SU-DHL-6 (cell line): ENCODE data around the gene RIC1.

ENCODE experiments used
- H2AFZ ChIP-seq: fragments of 200-600 bp; sonication (generic); 2 replicates; pipeline ENCODE4 v1.6.1; 2014; ENCODE audit warnings: low read depth, mild to moderate bottlenecking, moderate library complexity, mixed read lengths, antibody characterized with exemption, low read length; ENCODE audit not compliant: severe bottlenecking
- H3F3A ChIP-seq: fragments of 200-600 bp; shearing (Covaris generic); 2 replicates; pipeline ENCODE4 v1.6.0; 2016; ENCODE audit warnings: antibody characterized with exemption, mild to moderate bottlenecking; ENCODE audit not compliant: insufficient read depth
- H3K27ac ChIP-seq: fragments of 200-600 bp; sonication (generic); 2 replicates; pipeline ENCODE4 v1.5.1; 2016; ENCODE audit warnings: low read depth, mild to moderate bottlenecking, low read length, moderate library complexity, mixed read lengths
- H3K27me3 ChIP-seq: fragments of 200-600 bp; sonication (generic), shearing (Covaris generic); 2 replicates; pipeline ENCODE4 v1.6.0; 2014; ENCODE audit warnings: mild to moderate bottlenecking, low read length
- H3K36me3 ChIP-seq: fragments of 200-600 bp; sonication (generic); 2 replicates; pipeline ENCODE4 v1.6.1; 2014; ENCODE audit warnings: mild to moderate bottlenecking, low read length, mixed read lengths
- H3K4me2 ChIP-seq: fragments of 300-600, 200-600 bp; shearing (Covaris generic), sonication (generic); 2 replicates; pipeline ENCODE4 v1.6.0; 2014; ENCODE audit warnings: low read length, low read depth, mild to moderate bottlenecking; ENCODE audit not compliant: poor library complexity, severe bottlenecking
- H3K4me3 ChIP-seq: fragments of 200-600 bp; sonication (generic); 2 replicates; pipeline ENCODE4 v1.5.1; 2014; ENCODE audit warnings: antibody characterized with exemption, low read length, mild to moderate bottlenecking, mixed read lengths; ENCODE audit not compliant: insufficient read depth, poor library complexity, severe bottlenecking
- H3K79me2 ChIP-seq: fragments of 200-600 bp; sonication (generic); 2 replicates; pipeline ENCODE4 v1.6.1; 2014; ENCODE audit warnings: mild to moderate bottlenecking, low read length, moderate library complexity; ENCODE audit not compliant: insufficient read depth
- H3K9ac ChIP-seq: fragments of 200-600 bp; sonication (generic); 2 replicates; pipeline ENCODE4 v1.7.0; 2014; ENCODE audit warnings: mild to moderate bottlenecking, low read length
- H3K9me2 ChIP-seq: fragments of 200-600 bp; sonication (generic); replicated peaks from 2 replicates; pipeline ENCODE4 v1.6.1; 2014; ENCODE audit warnings: low read length; ENCODE audit not compliant: insufficient read depth
- H3K9me3 ChIP-seq: fragments of 200-600 bp; sonication (generic); 2 replicates; pipeline ENCODE4 v1.6.1; 2014; ENCODE audit warnings: low read length, mixed read lengths; ENCODE audit not compliant: insufficient read depth
- H4K20me1 ChIP-seq: fragments of 200-600 bp; sonication (generic); 2 replicates; pipeline ENCODE4 v1.6.1; 2014; ENCODE audit warnings: low read depth, mild to moderate bottlenecking, antibody characterized with exemption, low read length, moderate library complexity, mixed read lengths
- EZH2phosphoT487 ChIP-seq: fragments of 200-600 bp; sonication (generic), shearing (Covaris generic); conservative IDR thresholded peaks from 2 replicates; pipeline ENCODE4 v1.6.1; 2018; ENCODE audit warnings: mild to moderate bottlenecking, antibody characterized with exemption, low read length, moderate library complexity, mixed read lengths
- TF ChIP-seq, protein P1 (sequence below): fragments of 200-600 bp; sonication (generic); IDR thresholded peaks from one replicate; pipeline ENCODE4 v1.5.1; 2017; ENCODE audit warnings: antibody characterized with exemption, mild to moderate bottlenecking, low read length, moderate library complexity; ENCODE audit not compliant: insufficient read depth, poor library complexity, severe bottlenecking

The RIC1 gene

DNA sequence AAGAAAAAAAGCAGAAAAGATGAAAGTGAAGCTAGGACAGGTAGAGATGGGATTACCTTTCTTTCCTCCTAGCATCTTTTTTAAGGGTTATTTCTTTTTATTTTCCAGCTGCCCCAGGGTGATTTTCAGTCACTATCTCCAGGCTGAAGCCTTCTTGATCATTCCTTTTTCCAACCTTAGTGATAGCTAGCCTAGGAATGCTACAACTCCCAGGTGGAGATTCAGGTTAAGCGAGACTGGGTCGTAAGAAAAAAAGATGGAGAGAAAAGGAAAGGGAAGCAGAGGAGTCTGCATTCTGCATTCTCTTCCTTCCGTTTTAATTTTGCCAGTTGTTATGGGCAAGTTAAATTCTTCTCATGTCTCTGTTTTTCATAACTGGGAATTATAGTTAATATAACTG, 36.7 kb upstream of the RIC1 start:
- Histone ChIP-seq H2AFZ (no peak overlapping the region), H3K27ac (no peak overlapping the region), H3K4me2 (no peak overlapping the region), H4K20me1 (no peaks in the 10 kb centered on the region), H3K4me3 (no peak overlapping the region), H3K9me3 (no peaks in the 10 kb centered on the region), H3K9ac (no peak overlapping the region), H3K27me3 (no peaks in the 10 kb centered on the region), H3K36me3 (no peaks in the 10 kb centered on the region), H3K79me2 (no peaks in the 10 kb centered on the region), H3F3A (peaks cover 14% of the 10 kb centered on the region; the same call in 1 of the 2 replicates), H3K9me2 (no peaks in the 10 kb centered on the region)
- TF ChIP-seq, protein P1, sequence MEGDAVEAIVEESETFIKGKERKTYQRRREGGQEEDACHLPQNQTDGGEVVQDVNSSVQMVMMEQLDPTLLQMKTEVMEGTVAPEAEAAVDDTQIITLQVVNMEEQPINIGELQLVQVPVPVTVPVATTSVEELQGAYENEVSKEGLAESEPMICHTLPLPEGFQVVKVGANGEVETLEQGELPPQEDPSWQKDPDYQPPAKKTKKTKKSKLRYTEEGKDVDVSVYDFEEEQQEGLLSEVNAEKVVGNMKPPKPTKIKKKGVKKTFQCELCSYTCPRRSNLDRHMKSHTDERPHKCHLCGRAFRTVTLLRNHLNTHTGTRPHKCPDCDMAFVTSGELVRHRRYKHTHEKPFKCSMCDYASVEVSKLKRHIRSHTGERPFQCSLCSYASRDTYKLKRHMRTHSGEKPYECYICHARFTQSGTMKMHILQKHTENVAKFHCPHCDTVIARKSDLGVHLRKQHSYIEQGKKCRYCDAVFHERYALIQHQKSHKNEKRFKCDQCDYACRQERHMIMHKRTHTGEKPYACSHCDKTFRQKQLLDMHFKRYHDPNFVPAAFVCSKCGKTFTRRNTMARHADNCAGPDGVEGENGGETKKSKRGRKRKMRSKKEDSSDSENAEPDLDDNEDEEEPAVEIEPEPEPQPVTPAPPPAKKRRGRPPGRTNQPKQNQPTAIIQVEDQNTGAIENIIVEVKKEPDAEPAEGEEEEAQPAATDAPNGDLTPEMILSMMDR, result no peak
- no peak for TF ChIP-seq EZH2phosphoT487

DNA sequence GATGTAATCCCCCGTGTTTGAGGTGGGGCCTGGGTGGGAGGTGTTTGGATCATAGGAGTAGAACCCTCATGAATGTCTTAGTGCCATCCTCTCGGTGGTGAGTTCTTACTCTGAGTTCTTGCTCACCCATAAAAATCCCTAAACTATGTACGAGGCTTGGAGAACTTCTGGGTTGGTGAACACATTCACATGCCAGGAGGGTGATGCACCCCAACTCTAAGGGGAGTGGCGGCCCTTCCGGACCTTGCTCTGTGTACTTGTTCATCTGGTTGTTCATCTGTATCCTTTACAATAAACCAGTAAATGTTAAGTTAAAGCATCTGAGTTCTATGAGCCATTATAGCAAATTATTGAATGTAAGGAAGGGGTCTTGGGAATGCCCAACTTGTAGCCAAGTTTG, 36.0 kb upstream of the RIC1 start:
- H3K79me2 ChIP-seq, result no peaks in the 10 kb centered on the region
- H3F3A ChIP-seq, result peaks cover 14% of the 10 kb centered on the region; the same call in 1 of the 2 replicates
- H3K9me2 ChIP-seq, result no peaks in the 10 kb centered on the region
- no peak overlapping the region for H3K27ac ChIP-seq
- no peaks in the 10 kb centered on the region for H3K27me3 ChIP-seq
- no peak overlapping the region for H2AFZ ChIP-seq
- no peaks in the 10 kb centered on the region for H3K36me3 ChIP-seq
- H3K9ac ChIP-seq, result no peak overlapping the region
- H3K4me3 ChIP-seq, result no peak overlapping the region
- H3K4me2 ChIP-seq, result no peak overlapping the region
- no peak for TF ChIP-seq EZH2phosphoT487
- TF ChIP-seq, protein P1, result no peak
- H4K20me1 ChIP-seq, result no peaks in the 10 kb centered on the region
- H3K9me3 ChIP-seq, result no peaks in the 10 kb centered on the region

DNA sequence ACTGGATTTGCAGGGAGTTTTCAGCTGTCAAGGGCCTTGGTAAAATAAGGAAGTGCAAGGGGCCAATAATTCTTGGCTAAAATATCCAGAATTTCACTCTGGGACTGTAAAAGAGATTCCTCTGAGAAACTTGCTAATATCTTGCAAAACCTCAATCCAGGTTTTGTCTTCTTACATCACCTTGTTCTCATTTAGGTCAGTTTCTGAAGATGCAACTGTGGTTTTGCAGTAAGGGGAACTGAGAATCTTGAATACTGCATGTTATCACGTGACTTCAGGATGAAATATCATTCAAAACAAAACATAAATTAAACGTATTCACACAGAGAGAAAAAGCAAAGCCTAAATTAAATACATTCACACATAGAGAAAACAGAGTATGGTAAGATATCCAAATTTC, 35.0 kb upstream of the RIC1 start:
- H3K4me2 ChIP-seq, result peak overlapping the region; percentile 37
- H3F3A ChIP-seq, result peaks cover 14% of the 10 kb centered on the region; the same call in 1 of the 2 replicates
- H3K9me2 ChIP-seq, result no peaks in the 10 kb centered on the region
- no peaks in the 10 kb centered on the region for H3K79me2 ChIP-seq
- no peak overlapping the region for H2AFZ ChIP-seq
- no peak overlapping the region; the same call in 1 of the 2 replicates for H3K9ac ChIP-seq
- H4K20me1 ChIP-seq, result no peaks in the 10 kb centered on the region
- H3K36me3 ChIP-seq, result peaks cover 5% of the 10 kb centered on the region; the same call in 1 of the 2 replicates
- no peaks in the 10 kb centered on the region for H3K27me3 ChIP-seq
- TF ChIP-seq EZH2phosphoT487, result no peak
- TF ChIP-seq, protein P1, result no peak
- H3K9me3 ChIP-seq, result no peaks in the 10 kb centered on the region
- H3K27ac ChIP-seq, result no peak overlapping the region; the same call in 1 of the 2 replicates
- H3K4me3 ChIP-seq, result no peak overlapping the region

DNA sequence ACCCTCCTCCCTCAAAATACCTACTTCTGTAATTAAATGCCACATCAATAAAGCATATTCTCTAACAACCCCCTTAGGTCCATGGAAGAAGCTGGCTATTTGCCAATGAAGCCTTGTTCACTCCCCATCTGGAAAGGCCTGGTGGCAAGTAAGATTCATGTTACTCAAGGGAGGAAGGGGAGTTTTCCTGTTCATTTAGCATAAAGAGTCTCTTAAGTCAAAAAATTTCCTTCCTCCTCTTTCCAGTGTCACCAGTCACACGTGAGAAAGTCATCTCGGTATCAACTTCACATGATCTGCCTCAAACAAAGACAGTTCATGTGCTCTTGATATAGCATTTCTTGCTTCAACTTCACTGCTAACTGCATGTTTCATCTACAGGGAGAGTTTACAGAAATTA, 32.7 kb upstream of the RIC1 start:
- Histone ChIP-seq H3F3A (peaks cover 14% of the 10 kb centered on the region; the same call in 1 of the 2 replicates), H3K9me3 (no peaks in the 10 kb centered on the region), H2AFZ (no peak overlapping the region), H3K9ac (no peak overlapping the region), H3K4me2 (no peak overlapping the region), H3K9me2 (no peaks in the 10 kb centered on the region), H3K27me3 (no peaks in the 10 kb centered on the region), H4K20me1 (no peaks in the 10 kb centered on the region), H3K36me3 (peaks cover 5% of the 10 kb centered on the region; the same call in 1 of the 2 replicates), H3K79me2 (no peaks in the 10 kb centered on the region), H3K27ac (no peak overlapping the region), H3K4me3 (no peak overlapping the region)
- no peak for TF ChIP-seq EZH2phosphoT487
- TF ChIP-seq, protein P1, result no peak
